ENCODE measurements around the gene TMEM231. TPM values are rescaled to one million over a fixed set of nuclear protein-coding genes. Genes with fewer than 3 reads are reported as not detected.
A peak's percentile ranks its signal among the peaks of the same experiment; 100 is the strongest.

The TMEM231 gene
- total and polyA plus RNA-seq, 2 donors (not counting 1 experiment from before 2014, with no cell fraction given) = 9.6 to 18.8 TPM

- no peak overlapping the region for H3K9ac ChIP-seq (ENCODE audit: insufficient read depth, low read length)
- H3K27ac ChIP-seq (ENCODE audit: insufficient read depth, low read length) = peak overlapping the region; percentile 26
Observed at GRCh38 chr16:75590920-75591843, 35.1 kb upstream of the TMEM231 start.

GRCh38 chr16:75589306-75589705 is 33.3 kb upstream of the TMEM231 start:
- Histone ChIP-seq H3K9me3 (ENCODE audit: control insufficient read depth, insufficient read depth, low read depth, low read length) (no peaks in the 10 kb centered on the region), H2AFZ (ENCODE audit: low read length) (no peak overlapping the region), H3K4me1 (ENCODE audit: control insufficient read depth, extremely low read depth, insufficient read depth, low read length) (peaks cover 5% of the 10 kb centered on the region), H3K36me3 (ENCODE audit: control insufficient read depth, insufficient read depth, low read length) (no peaks in the 10 kb centered on the region), H4K20me1 (ENCODE audit: control insufficient read depth, extremely low read depth, insufficient read depth, low read length) (no peaks in the 10 kb centered on the region), H3K4me2 (ENCODE audit: extremely low read depth, insufficient read depth, low read length) (no peak overlapping the region), H3K27me3 (ENCODE audit: control insufficient read depth, insufficient read depth, low read length) (no peaks in the 10 kb centered on the region), H3K79me2 (ENCODE audit: control insufficient read depth, insufficient read depth, low read length) (no peaks in the 10 kb centered on the region), H3K4me3 (replicated peaks in 1 of 4; ENCODE audit: control extremely low read depth in 1 of 4, insufficient read depth in 1 of 4, low read depth in 3 of 4, low read length in 4 of 4) (no peak overlapping the region), H3K27ac (ENCODE audit: insufficient read depth, low read length) (no peak overlapping the region), H3K9ac (ENCODE audit: insufficient read depth, low read length) (no peak overlapping the region)
- peak in 1 of 2 donors; percentile 20 for DNase-seq (ENCODE audit: low read depth in 2 of 2)
- TF ChIP-seq CTCF (conservative IDR thresholded peaks at IDR 0.05 in 1 of 2, IDR thresholded peaks at IDR 0.05 in 1 of 2; ENCODE audit: low read depth in 1 of 2, low read length in 2 of 2) = no peak
- no peak for TF ChIP-seq EZH2 (IDR thresholded peaks at IDR 0.05; ENCODE audit: low read length, missing control alignments)

More at GRCh38 chr16:75590920-75591843, 35.1 kb upstream of the TMEM231 start:
- H3K9me3 ChIP-seq (ENCODE audit: control insufficient read depth, insufficient read depth, low read depth, low read length) = no peaks in the 10 kb centered on the region
- no peaks in the 10 kb centered on the region for H3K27me3 ChIP-seq (ENCODE audit: control insufficient read depth, insufficient read depth, low read length)
- H2AFZ ChIP-seq (ENCODE audit: low read length) = no peak overlapping the region
- H3K36me3 ChIP-seq (ENCODE audit: control insufficient read depth, insufficient read depth, low read length) = no peaks in the 10 kb centered on the region
- H3K4me3 ChIP-seq (replicated peaks in 1 of 4; ENCODE audit: control extremely low read depth in 1 of 4, insufficient read depth in 1 of 4, low read depth in 3 of 4, low read length in 4 of 4) = peak overlapping the region in 1 of 4 experiments; percentile 25
- peaks cover 5% of the 10 kb centered on the region for H3K4me1 ChIP-seq (ENCODE audit: control insufficient read depth, extremely low read depth, insufficient read depth, low read length)
- H3K4me2 ChIP-seq (ENCODE audit: extremely low read depth, insufficient read depth, low read length) = no peak overlapping the region
- H3K79me2 ChIP-seq (ENCODE audit: control insufficient read depth, insufficient read depth, low read length) = no peaks in the 10 kb centered on the region
- TF ChIP-seq EZH2 (IDR thresholded peaks at IDR 0.05; ENCODE audit: low read length, missing control alignments) (no peak), CTCF (conservative IDR thresholded peaks at IDR 0.05 in 1 of 2, IDR thresholded peaks at IDR 0.05 in 1 of 2; ENCODE audit: low read depth in 1 of 2, low read length in 2 of 2) (peak in 1 of 2 donors; percentile 27)
- no peaks in the 10 kb centered on the region for H4K20me1 ChIP-seq (ENCODE audit: control insufficient read depth, extremely low read depth, insufficient read depth, low read length)
- DNase-seq (ENCODE audit: low read depth in 2 of 2) = peak; percentile 67 to 95

GRCh38 chr16:75588716-75589115 is 32.7 kb upstream of the TMEM231 start:
- Histone ChIP-seq H3K27ac (ENCODE audit: insufficient read depth, low read length) (no peak overlapping the region), H3K4me1 (ENCODE audit: control insufficient read depth, extremely low read depth, insufficient read depth, low read length) (peaks cover 2% of the 10 kb centered on the region), H3K4me3 (replicated peaks in 1 of 4; ENCODE audit: control extremely low read depth in 1 of 4, insufficient read depth in 1 of 4, low read depth in 3 of 4, low read length in 4 of 4) (no peak overlapping the region), H3K9me3 (ENCODE audit: control insufficient read depth, insufficient read depth, low read depth, low read length) (no peaks in the 10 kb centered on the region), H2AFZ (ENCODE audit: low read length) (no peak overlapping the region), H3K79me2 (ENCODE audit: control insufficient read depth, insufficient read depth, low read length) (no peaks in the 10 kb centered on the region), H3K27me3 (ENCODE audit: control insufficient read depth, insufficient read depth, low read length) (no peaks in the 10 kb centered on the region), H3K4me2 (ENCODE audit: extremely low read depth, insufficient read depth, low read length) (no peak overlapping the region), H3K36me3 (ENCODE audit: control insufficient read depth, insufficient read depth, low read length) (no peaks in the 10 kb centered on the region), H4K20me1 (ENCODE audit: control insufficient read depth, extremely low read depth, insufficient read depth, low read length) (no peaks in the 10 kb centered on the region), H3K9ac (ENCODE audit: insufficient read depth, low read length) (no peak overlapping the region)
- no peak for DNase-seq (ENCODE audit: low read depth in 2 of 2)
- TF ChIP-seq CTCF (conservative IDR thresholded peaks at IDR 0.05 in 1 of 2, IDR thresholded peaks at IDR 0.05 in 1 of 2; ENCODE audit: low read depth in 1 of 2, low read length in 2 of 2) (no peak), EZH2 (IDR thresholded peaks at IDR 0.05; ENCODE audit: low read length, missing control alignments) (no peak)
